Measurements from ENCODE around the gene KLHDC4. TPM values are rescaled to one million over a fixed set of nuclear protein-coding genes. Genes with fewer than 3 reads are reported as not detected.

KLHDC4 gene
- total and polyA plus RNA-seq, 9 of the 15 experiments (the other 6 are each of a cell fraction or from before 2014, with no cell fraction given) = 1.3 to 68.1 (median 32.8) TPM

DNA sequence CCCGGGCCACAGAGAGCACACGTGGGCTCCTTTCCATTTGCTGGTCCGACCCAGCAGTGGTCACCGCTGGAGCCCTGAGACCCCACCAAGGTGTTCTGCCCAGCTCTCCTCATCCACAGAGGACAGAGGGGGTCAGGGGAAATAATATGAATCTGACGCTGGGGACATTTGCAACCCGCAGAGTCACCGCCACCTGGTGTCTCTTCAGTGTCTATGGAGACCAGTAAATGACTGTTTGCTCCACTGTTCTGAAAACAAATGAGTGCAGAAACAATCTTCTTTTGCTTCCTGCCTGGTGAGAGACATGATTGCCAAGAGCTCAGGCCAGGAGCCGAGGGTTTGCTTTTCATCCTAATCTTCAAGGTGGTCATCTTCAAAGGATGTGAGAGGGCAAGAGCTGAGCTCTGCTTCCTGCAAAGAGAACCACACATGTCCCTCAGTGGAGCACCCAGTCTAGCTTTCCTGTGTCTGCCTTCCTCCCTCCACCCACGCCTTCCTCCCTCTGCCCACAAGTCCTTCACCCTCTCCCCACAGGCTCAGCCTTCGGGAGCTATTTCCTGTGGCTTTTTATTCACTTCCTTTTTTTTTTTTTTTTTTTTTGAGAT is 14.7 kb upstream of the KLHDC4 start:
- FAIRE-seq (peak; percentile 23), DNase-seq (ENCODE audit: extremely low read depth in 1 of 4, low spot score in 3 of 4) (peak; percentile 29 to 67 (median 43)), ATAC-seq (peak; percentile 4; the same call in 1 of the 3 replicates)
- Histone ChIP-seq H3K9me3 (replicated peaks; ENCODE audit: control insufficient read depth, insufficient read depth, low read depth, low read length) (no peaks in the 10 kb centered on the region), H3K9ac (ENCODE audit: insufficient read depth in 1 of 2, low read depth in 2 of 2, low read length in 2 of 2) (peak overlapping the region; percentile 1 to 19; a peak in 2 of 4 replicates), H3K4me2 (ENCODE audit: insufficient read depth, low read length) (0 out of 2 replicates have a peak overlapping the region, but pooled peaks have one; percentile 30), H4K20me1 (replicated peaks; ENCODE audit: control insufficient read depth, insufficient read depth, low read length) (no peaks in the 10 kb centered on the region), H3K36me3 (ENCODE audit: control insufficient read depth, insufficient read depth, low read length) (no peaks in the 10 kb centered on the region), H3K9me1 (ENCODE audit: control insufficient read depth, insufficient read depth, low read length) (no peaks in the 10 kb centered on the region), H3K79me2 (ENCODE audit: control insufficient read depth, insufficient read depth, low read length) (no peaks in the 10 kb centered on the region), H3K27ac (ENCODE audit: extremely low read depth, low read depth, low read length) (peak overlapping the region; percentile 29; the same call in 1 of the 3 replicates), H3K27me3 (ENCODE audit: control insufficient read depth in 2 of 2, insufficient read depth in 2 of 2, low read length in 2 of 2) (peaks cover 0 to 5% of the 10 kb centered on the region in 2 experiments; a peak in 1 of 5 replicates), H3K4me1 (replicated peaks in 1 of 2; ENCODE audit: control insufficient read depth in 2 of 2, insufficient read depth in 2 of 2, low read length in 2 of 2) (peaks cover 38 to 39% of the 10 kb centered on the region in 2 experiments), H3K4me3 (no peak overlapping the region), H2AFZ (ENCODE audit: low read depth, low read length) (peak overlapping the region; percentile 49; the same call in 1 of the 2 replicates)
- ChIA-PET POLR2A (interaction anchor here (0.7 to 3.5 kb wide), 6 partner anchors 14 to 94 kb away, joined by 3 to 18 read pairs (median 4); no protein-coding TSS in a partner anchor), CTCF (ENCODE audit: low intra/inter-chr PET ratio) (interaction anchor here (3.6 to 4.1 kb wide), 2 partner anchors 91 to 129 kb away, joined by 24 to 31 read pairs; no protein-coding TSS in a partner anchor)
- intact Hi-C loops (cut with micrococcal nuclease) = loop anchor here (2.0 kb wide), 1 partner anchor 26 kb away; no protein-coding TSS in a partner anchor
- WGBS (ENCODE audit: insufficient coverage, low coverage, missing lambda C conversion rate) = 55% methylated on average over 8 of the region's 10 CpGs
- in situ Hi-C loops (cut with MboI) = no loop called here
- BruUV-seq (replicated peaks) = no TSS peak
- TF ChIP-seq ZNF431 (CRISPR knock-in tag; IDR thresholded peaks at IDR 0.05) (no peak), ZNF384 (IDR thresholded peaks at IDR 0.05; ENCODE audit: low read depth, low read length) (peak; percentile 73), PTTG1 (tag; IDR thresholded peaks at IDR 0.05; ENCODE audit: low read depth) (peak; percentile 13; the same call in 1 of the 2 replicates), BRD4 (IDR thresholded peaks at IDR 0.05) (peak; percentile 8; the same call in 1 of the 2 replicates), RAD21 (CRISPR knock-in tag; conservative IDR thresholded peaks at IDR 0.05 in 1 of 2, IDR thresholded peaks at IDR 0.05 in 1 of 2) (peak in 1 of 2 experiments; percentile 10; a peak in 2 of 4 replicates), L3MBTL2 (IDR thresholded peaks at IDR 0.05) (0 out of 2 replicates have a peak, but pooled peaks have one; percentile 31), DMBX1 (CRISPR knock-in tag; IDR thresholded peaks at IDR 0.05; ENCODE audit: borderline replicate concordance) (0 out of 2 replicates have a peak, but pooled peaks have one; percentile 36), DACH1 (IDR thresholded peaks at IDR 0.05; ENCODE audit: partially characterized antibody) (no peak), ZNF121 (CRISPR knock-in tag; conservative IDR thresholded peaks at IDR 0.05) (no peak), ZNF263 (CRISPR knock-in tag; IDR thresholded peaks at IDR 0.05; ENCODE audit: borderline replicate concordance) (peak; percentile 54), ZNF75A (CRISPR knock-in tag; IDR thresholded peaks at IDR 0.05) (no peak), PML (IDR thresholded peaks at IDR 0.05; ENCODE audit: low read length) (no peak), HNRNPUL1 (IDR thresholded peaks at IDR 0.05; ENCODE audit: low read length) (no peak), RNF2 (IDR thresholded peaks at IDR 0.05) (peak; percentile 63; the same call in 1 of the 2 replicates), NR2C1 (IDR thresholded peaks at IDR 0.05) (no peak), NR2C1 (tag; IDR thresholded peaks at IDR 0.05) (no peak), ESRRA (IDR thresholded peaks at IDR 0.05; ENCODE audit: borderline replicate concordance, low read depth) (no peak), BACH1 (tag; IDR thresholded peaks at IDR 0.05) (peak; percentile 53; the same call in 1 of the 2 replicates), FOXJ2 (tag; IDR thresholded peaks at IDR 0.05) (no peak), ZKSCAN8 (CRISPR knock-in tag; IDR thresholded peaks at IDR 0.05) (no peak), BRCA1 (IDR thresholded peaks at IDR 0.05) (no peak), BRCA1 (CRISPR knock-in tag; IDR thresholded peaks at IDR 0.05) (no peak), GABPA (tag; conservative IDR thresholded peaks at IDR 0.05; ENCODE audit: low read depth) (peak; percentile 75; the same call in 1 of the 2 replicates)
- TF ChIP-seq, protein P1, sequence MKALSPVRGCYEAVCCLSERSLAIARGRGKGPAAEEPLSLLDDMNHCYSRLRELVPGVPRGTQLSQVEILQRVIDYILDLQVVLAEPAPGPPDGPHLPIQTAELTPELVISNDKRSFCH (CRISPR knock-in tag; IDR thresholded peaks at IDR 0.05) = no peak
- TF ChIP-seq, protein P1 (tag; IDR thresholded peaks at IDR 0.05) = no peak
